Erythroblast (primary cell): ENCODE data around the gene CLDN5.
"Not testable (repeated sequence)": the region's sequence is repeated elsewhere in the genome, so short reads cannot be mapped to it uniquely, and the experiment has no call there.

Source experiments
- GATA1 ChIP-seq: IDR thresholded peaks from 2 replicates; pipeline ENCODE4 v1.6.1; 2011; ENCODE audit warnings: low read depth, mild to moderate bottlenecking, control low read depth, low read length, moderate library complexity
- POLR2A ChIP-seq: IDR thresholded peaks from 2 replicates; pipeline ENCODE4 v1.6.1; 2011; ENCODE audit warnings: mild to moderate bottlenecking, low read length

DNA sequence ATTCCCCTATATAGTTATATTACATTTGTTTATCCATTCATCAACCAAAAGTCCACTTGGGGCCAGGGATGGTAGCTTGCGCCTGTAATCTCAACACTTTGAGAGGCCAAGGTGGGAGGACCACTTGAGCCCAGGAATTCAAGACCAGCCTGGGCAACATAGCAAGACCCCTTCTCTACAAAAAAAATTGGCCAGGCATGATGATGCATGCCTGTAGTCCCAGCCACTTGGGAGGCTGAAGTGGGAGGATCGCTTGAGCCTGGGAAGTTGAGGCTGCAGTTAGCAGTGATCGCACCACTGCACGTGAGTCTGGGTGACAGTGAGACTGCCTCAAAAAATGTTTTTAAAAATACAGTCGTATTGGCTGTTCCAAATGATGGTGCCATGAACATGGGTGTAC lies 24.2 kb upstream of the CLDN5 start:
- TF ChIP-seq POLR2A, GATA1: not testable (repeated sequence)
